Measurements from ENCODE around the gene RARRES2.

DNA sequence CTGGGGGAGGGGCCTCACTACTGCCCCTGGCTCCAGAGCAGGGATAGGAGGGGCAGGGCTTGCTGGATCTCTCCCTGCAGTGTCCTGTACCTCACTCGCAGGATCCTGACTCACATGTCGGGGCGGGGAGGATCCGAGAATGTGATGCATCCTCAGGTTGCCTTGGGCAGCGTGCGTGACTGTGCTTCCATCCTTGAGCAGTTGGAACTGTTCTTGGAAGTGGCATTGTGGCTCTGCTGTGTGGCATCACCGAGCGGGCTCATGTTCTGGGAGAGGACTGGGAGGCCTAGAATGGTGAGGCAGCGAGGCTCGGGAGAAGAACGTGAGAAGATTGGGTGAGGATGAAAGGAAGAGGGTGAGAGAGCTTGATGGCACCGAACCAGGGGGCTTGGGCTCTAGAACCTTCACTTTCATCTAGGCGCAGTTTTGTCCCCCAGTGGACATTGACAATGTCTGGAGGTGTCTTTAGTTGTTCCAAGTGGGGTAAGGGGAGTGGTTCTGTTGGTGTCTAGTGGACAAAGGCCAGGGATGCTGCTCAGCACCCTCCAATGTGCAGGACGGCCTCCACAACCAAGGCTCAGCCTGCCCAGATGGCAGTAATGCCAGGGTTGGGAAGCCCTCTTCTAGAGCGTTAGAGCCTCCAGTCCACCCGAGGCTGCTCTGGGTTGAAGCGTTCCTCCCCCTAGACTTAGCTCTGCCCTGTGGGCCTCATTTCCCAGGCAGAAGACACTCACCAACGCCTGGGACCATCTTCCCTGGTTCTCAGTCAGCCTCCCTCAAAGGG is 8.4 kb downstream of the RARRES2 start:
- TF ChIP-seq CTCF (IDR thresholded peaks at IDR 0.05) = no peak
- no peak for TF ChIP-seq POLR2A (IDR thresholded peaks at IDR 0.05)

Data from upper lobe of left lung (tissue), 4 donors.